A549 (cell line): ENCODE measurements around the gene PGS1. TPM values are rescaled to one million over a fixed set of nuclear protein-coding genes. Genes with fewer than 3 reads are reported as not detected.

Source experiments
- ATAC-seq, 2 experiments: fragments of 200-7000 bp in 1 of 2; fragments of >200 bp in 1 of 2; cut with Nextera tagmentation in 1 of 2; cut with Tn5 transposase in 1 of 2; 3 replicates each; pipeline versions ENCODE4 v1.8.0 to v1.9.1; 2018 to 2020; ENCODE audit warnings: mild to moderate bottlenecking in 1 of 2, moderate library complexity in 1 of 2
- CTCF ChIA-PET: fragments of 300-600 bp; sonication (Branson Sonifier 250); formaldehyde crosslinking; extraction: SDS; loops from one replicate; lab custom pipeline; 2021; ENCODE audit warnings: antibody characterized with exemption, inconsistent platforms; lab: Yijun Ruan, JAX
- POLR2A ChIA-PET: fragments of 350-600 bp; formaldehyde crosslinking; extraction: SDS; loops from one replicate; lab custom pipeline; 2021; ENCODE audit warnings: antibody characterized with exemption, inconsistent platforms; lab: Yijun Ruan, JAX
- DNase-seq, 2 experiments: peaks; one replicate each; pipeline versions ENCODE4 v3.0.0 to v3.0.0-alpha.2; 2011 to 2016; ENCODE audit warnings: low read depth in 1 of 2, low spot score in 1 of 2
- FAIRE-seq: peaks from 2 replicates; lab custom pipeline; 2011; peaks lifted over from hg19 to GRCh38; lab: Jason Lieb, UNC
- H3K27ac ChIP-seq, 2 experiments: fragments of >200 bp; sonication (Bioruptor Twin); formaldehyde crosslinking; 3 replicates each; pipeline ENCODE4 v1.5.1; 2016 to 2017
- H3K4me1 ChIP-seq: fragments of >200 bp; sonication (Bioruptor Twin); formaldehyde crosslinking; 3 replicates; pipeline ENCODE4 v1.6.1; 2016
- H3K4me2 ChIP-seq: fragments of >200 bp; sonication (Bioruptor Twin); formaldehyde crosslinking; 3 replicates; pipeline ENCODE4 v1.6.1; 2016
- H3K4me3 ChIP-seq: fragments of >200 bp; sonication (Bioruptor Twin); formaldehyde crosslinking; 3 replicates; pipeline ENCODE4 v1.5.1; 2016
- H3K9me3 ChIP-seq: fragments of >200 bp; sonication (Bioruptor Twin); formaldehyde crosslinking; 3 replicates; pipeline ENCODE4 v1.6.1; 2016
- BCL3 ChIP-seq: fragments of >200 bp; sonication (Bioruptor Twin); formaldehyde crosslinking; IDR thresholded peaks from 3 replicates; pipeline ENCODE4 v1.6.1; 2016
- BHLHE40 ChIP-seq: IDR thresholded peaks from 2 replicates; pipeline ENCODE4 v1.6.1; 2012; ENCODE audit warnings: low read depth, low read length, inconsistent platforms
- CBX2 ChIP-seq: fragments of 200-600 bp; sonication (generic); IDR thresholded peaks from 2 replicates; pipeline ENCODE4 v1.6.1; 2016; ENCODE audit warnings: low read depth, mild to moderate bottlenecking, borderline replicate concordance
- CBX8 ChIP-seq: fragments of 200-600 bp; sonication (generic); IDR thresholded peaks from 2 replicates; pipeline ENCODE4 v1.6.1; 2016
- CHD2 ChIP-seq: fragments of 150-350 bp; IDR thresholded peaks from 2 replicates; pipeline ENCODE4 v1.6.1; 2014; ENCODE audit warnings: low read length; ENCODE audit not compliant: partially characterized antibody
- EHMT2 ChIP-seq: fragments of 200-600 bp; sonication (generic); IDR thresholded peaks from 2 replicates; pipeline ENCODE4 v1.6.1; 2016; ENCODE audit warnings: antibody characterized with exemption, low read depth, mild to moderate bottlenecking, moderate library complexity
- ELK1 ChIP-seq: fragments of 150-350 bp; IDR thresholded peaks from 2 replicates; pipeline ENCODE4 v1.6.1; 2014; ENCODE audit warnings: low read depth, mild to moderate bottlenecking, low read length
- GATA3 ChIP-seq: IDR thresholded peaks from 2 replicates; pipeline ENCODE4 v1.6.1; 2012; ENCODE audit warnings: borderline replicate concordance
- HES2 ChIP-seq: fragments of >200 bp; sonication (Bioruptor Twin); formaldehyde crosslinking; IDR thresholded peaks from 2 replicates; pipeline ENCODE4 v1.6.1; 2016
- HEYL ChIP-seq: fragments of 250-450 bp; sonication (Bioruptor Pico); IDR thresholded peaks from 2 replicates; pipeline ENCODE4 v1.8.0; 2021; ENCODE audit warnings: mild to moderate bottlenecking, moderate library complexity
- HMGXB4 ChIP-seq: fragments of 250-450 bp; sonication (Bioruptor Pico); IDR thresholded peaks from 2 replicates; pipeline ENCODE4 v1.5.0; 2021; ENCODE audit warnings: mild to moderate bottlenecking, moderate library complexity, borderline replicate concordance
- HOXA7 ChIP-seq: fragments of 250-450 bp; sonication (Bioruptor Pico); IDR thresholded peaks from 2 replicates; pipeline ENCODE4 v1.5.0; 2020; ENCODE audit warnings: mild to moderate bottlenecking, moderate library complexity
- HOXB13 ChIP-seq: fragments of 250-450 bp; sonication (Bioruptor Pico); IDR thresholded peaks from 2 replicates; pipeline ENCODE4 v1.5.0; 2020; ENCODE audit warnings: low read depth, mild to moderate bottlenecking, moderate library complexity
- JUN ChIP-seq, 2 experiments: fragments of >200 bp; sonication (Bioruptor Twin); formaldehyde crosslinking; IDR thresholded peaks; 2 replicates in 1 of 2; 3 replicates in 1 of 2; pipeline ENCODE4 v1.6.1; 2016 to 2017
- JUNB ChIP-seq: fragments of >200 bp; sonication (Bioruptor Twin); formaldehyde crosslinking; IDR thresholded peaks from 2 replicates; pipeline ENCODE4 v1.6.1; 2016
- KDM1A ChIP-seq: fragments of 200-600 bp; sonication (generic); IDR thresholded peaks from 2 replicates; pipeline ENCODE4 v1.6.1; 2016; ENCODE audit warnings: low read depth, mild to moderate bottlenecking
- MAX ChIP-seq: IDR thresholded peaks from 2 replicates; pipeline ENCODE4 v1.6.1; 2012
- MYC ChIP-seq: IDR thresholded peaks from 2 replicates; pipeline ENCODE4 v1.6.1; 2012; ENCODE audit warnings: mild to moderate bottlenecking, inconsistent platforms, low read length, improper control_type of control experiment, borderline replicate concordance
- NPAS2 ChIP-seq: fragments of 250-450 bp; sonication (Bioruptor Pico); IDR thresholded peaks from 2 replicates; pipeline ENCODE4 v1.8.0; 2022; ENCODE audit warnings: mild to moderate bottlenecking, moderate library complexity, borderline replicate concordance
- PBX3 ChIP-seq: IDR thresholded peaks from 2 replicates; pipeline ENCODE4 v1.6.1; 2012
- PHF8 ChIP-seq: fragments of 200-600 bp; sonication (generic); IDR thresholded peaks from 2 replicates; pipeline ENCODE4 v1.6.1; 2016; ENCODE audit warnings: low read depth, mild to moderate bottlenecking, antibody characterized with exemption, moderate library complexity, borderline replicate concordance
- RARB ChIP-seq: fragments of 250-450 bp; sonication (Bioruptor Pico); IDR thresholded peaks from 2 replicates; pipeline ENCODE4 v1.8.0; 2021; ENCODE audit warnings: mild to moderate bottlenecking, moderate library complexity
- RCOR1 ChIP-seq: fragments of 150-350 bp; IDR thresholded peaks from 2 replicates; pipeline ENCODE4 v1.6.1; 2014; ENCODE audit warnings: antibody characterized with exemption, low read length, low read depth
- RNF2 ChIP-seq: fragments of 200-600 bp; sonication (generic); IDR thresholded peaks from 2 replicates; pipeline ENCODE4 v1.6.1; 2016; ENCODE audit warnings: low read depth, mild to moderate bottlenecking, antibody characterized with exemption, moderate library complexity, borderline replicate concordance
- SREBF2 ChIP-seq: fragments of 450-650 bp; IDR thresholded peaks from 2 replicates; pipeline ENCODE4 v1.6.1; 2014; ENCODE audit warnings: mild to moderate bottlenecking, moderate library complexity
- TFCP2L1 ChIP-seq: fragments of 250-450 bp; sonication (Bioruptor Pico); IDR thresholded peaks from 2 replicates; pipeline ENCODE4 v1.5.0; 2021; ENCODE audit warnings: mild to moderate bottlenecking
- USF2 ChIP-seq: fragments of 450-650 bp; IDR thresholded peaks from 2 replicates; pipeline ENCODE4 v1.6.1; 2014; ENCODE audit warnings: antibody characterized with exemption
- ZFP36 ChIP-seq: fragments of 450-650 bp; IDR thresholded peaks from 2 replicates; pipeline ENCODE4 v1.6.1; 2014; ENCODE audit warnings: borderline replicate concordance; ENCODE audit not compliant: partially characterized antibody
- ZNF302 ChIP-seq: fragments of 250-450 bp; sonication (Bioruptor Pico); IDR thresholded peaks from 2 replicates; pipeline ENCODE4 v1.9.0; 2021; ENCODE audit warnings: inconsistent platforms, mild to moderate bottlenecking, moderate library complexity
- ZSCAN20 ChIP-seq: fragments of 250-450 bp; sonication (Bioruptor Pico); IDR thresholded peaks from 2 replicates; pipeline ENCODE4 v1.8.0; 2022; ENCODE audit warnings: mild to moderate bottlenecking, moderate library complexity
- WGBS: methylation state at CpG from one replicate; pipeline ENCODE4 v1.1.6; 2017; ENCODE audit errors: missing lambda C conversion rate; 5-methylcytosine and 5-hydroxymethylcytosine counted together
- polyA plus RNA-seq, 4 experiments: library from polyadenylated mRNA; depleted of rRNA in 3 of 4; stranded (reverse); fragments of >200 nt; fragmentation: RNase III in 1 of 4; extraction: RNeasy Plus Mini Kit Qiagen cat#74134 plus additional on column Dnase treatment in 1 of 4; gene quantifications; 2 replicates in 3 of 4; 3 replicates in 1 of 4; pipeline ENCODE4 v1.2.3, GENCODE V29; 2011 to 2017

PGS1 gene
- polyA plus RNA-seq, 2 of the 4 experiments (the other 2 are of a cell fraction) = 23.7 to 29.5 TPM

GRCh38 chr17:78451753-78452152, 73.3 kb downstream of the PGS1 start:
- ATAC-seq (no peak), DNase-seq (no peak)
- Histone ChIP-seq H3K4me3 (no peak overlapping the region), H3K4me2 (no peak overlapping the region), H3K9me3 (no peaks in the 10 kb centered on the region)
- POLR2A ChIA-PET = no interaction called here
- TF ChIP-seq GATA3 (no peak), RARB (no peak), HES2 (no peak), CHD2 (no peak), HOXA7 (CRISPR knock-in tag) (no peak), ZFP36 (no peak), BCL3 (no peak), PHF8 (no peak), HEYL (no peak)
- TF ChIP-seq, all 56 proteins: peak for 0
- 84% methylated on average over 7 of the region's 7 CpGs for WGBS
- CTCF ChIA-PET = interaction anchor here (0.7 to 1.8 kb wide), 2 partner anchors 212 to 257 kb away, joined by 3 to 5 read pairs; no protein-coding TSS in a partner anchor
- Histone ChIP-seq H3K4me1 (no peaks in the 10 kb centered on the region), H3K27ac (no peak overlapping the region)
- FAIRE-seq = no peak

- Histone ChIP-seq H3K27ac (no peak overlapping the region), H3K4me1 (no peaks in the 10 kb centered on the region), H3K4me2 (no peak overlapping the region), H3K9me3 (no peaks in the 10 kb centered on the region), H3K4me3 (no peak overlapping the region)
- ChIA-PET POLR2A (no interaction called here), CTCF (interaction anchor here (0.6 to 2.3 kb wide), 6 partner anchors 9 to 254 kb away, joined by 3 to 13 read pairs (median 4); no protein-coding TSS in a partner anchor)
- 93% methylated on average over 20 of the region's 20 CpGs for WGBS
- TF ChIP-seq ZNF302 (no peak), PBX3 (no peak), RCOR1 (no peak), USF2 (no peak), TFCP2L1 (CRISPR knock-in tag) (no peak), JUN (IDR thresholded peaks at IDR 0.05) (no peak), HOXB13 (no peak), RNF2 (no peak), CBX2 (no peak), MYC (no peak)
- no peak for ATAC-seq
- no peak for FAIRE-seq
- no peak for DNase-seq
Observed at GRCh38 chr17:78454346-78454745, 75.9 kb downstream of the PGS1 start.

- ATAC-seq (no peak; a peak in 1 of 6 replicates), DNase-seq (no peak), FAIRE-seq (no peak)
- H3K27ac ChIP-seq = no peak overlapping the region
- WGBS = 64% methylated on average over 10 of the region's 10 CpGs
- H3K4me3 ChIP-seq = no peak overlapping the region
- H3K4me2 ChIP-seq = no peak overlapping the region
- H3K4me1 ChIP-seq = no peaks in the 10 kb centered on the region
- CTCF ChIA-PET = interaction anchor here (3.3 kb wide), 1 partner anchor 12 kb away, joined by 18 read pairs; no protein-coding TSS in a partner anchor
- no peaks in the 10 kb centered on the region for H3K9me3 ChIP-seq
- POLR2A ChIA-PET = interaction anchor here (0.6 kb wide), 1 partner anchor 513 kb away, joined by 4 read pairs; no protein-coding TSS in a partner anchor
- no peak for TF ChIP-seq EHMT2
- no peak for TF ChIP-seq NPAS2 (CRISPR knock-in tag)
- no peak for TF ChIP-seq JUNB
- no peak for TF ChIP-seq ZFP36
- TF ChIP-seq SREBF2 = no peak
- no peak for TF ChIP-seq KDM1A
- no peak for TF ChIP-seq HMGXB4
- no peak for TF ChIP-seq ZSCAN20 (CRISPR knock-in tag)
- no peak for TF ChIP-seq CBX8
- TF ChIP-seq BHLHE40 = no peak
- TF ChIP-seq JUN (IDR thresholded peaks at IDR 0.05) = no peak
- no peak for TF ChIP-seq ZNF302
- TF ChIP-seq ELK1 = no peak
- TF ChIP-seq MAX = no peak
Observed at GRCh38 chr17:78458091-78458490, 79.6 kb downstream of the PGS1 start.
